HG02852 (cell line): ENCODE measurements around the gene MYOD1.

Experiments used
- ATAC-seq: cut with Tn5 transposase; IDR thresholded peaks from one replicate; pipeline ENCODE4 v1.9.1; 2021; ENCODE audit warnings: mild to moderate bottlenecking, moderate library complexity; ENCODE audit not compliant: unreplicated experiment

MYOD1 gene

GRCh38 chr11:17768547-17768946 lies 49.2 kb downstream of the MYOD1 start:
- no peak for ATAC-seq

DNA sequence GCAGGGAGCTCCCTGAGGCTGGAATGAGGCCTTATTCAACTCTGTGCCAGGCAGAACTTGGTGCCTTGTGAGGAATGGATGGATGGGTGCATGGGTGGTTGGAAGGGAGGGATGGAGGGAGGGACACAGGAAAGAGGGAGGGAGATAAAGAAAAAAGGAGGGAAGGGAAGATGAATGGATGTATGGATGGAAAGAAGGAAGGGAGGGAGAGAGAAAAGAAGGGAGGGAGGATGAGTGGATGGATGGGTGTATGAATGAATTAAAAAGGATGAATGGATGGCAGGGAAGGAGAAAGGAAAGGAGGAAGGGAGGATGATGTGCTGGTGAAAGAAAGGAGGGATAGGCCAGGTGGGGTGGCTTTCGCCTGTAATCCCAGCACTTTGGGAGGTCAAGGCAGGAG lies 49.8 kb downstream of the MYOD1 start:
- no peak for ATAC-seq

DNA sequence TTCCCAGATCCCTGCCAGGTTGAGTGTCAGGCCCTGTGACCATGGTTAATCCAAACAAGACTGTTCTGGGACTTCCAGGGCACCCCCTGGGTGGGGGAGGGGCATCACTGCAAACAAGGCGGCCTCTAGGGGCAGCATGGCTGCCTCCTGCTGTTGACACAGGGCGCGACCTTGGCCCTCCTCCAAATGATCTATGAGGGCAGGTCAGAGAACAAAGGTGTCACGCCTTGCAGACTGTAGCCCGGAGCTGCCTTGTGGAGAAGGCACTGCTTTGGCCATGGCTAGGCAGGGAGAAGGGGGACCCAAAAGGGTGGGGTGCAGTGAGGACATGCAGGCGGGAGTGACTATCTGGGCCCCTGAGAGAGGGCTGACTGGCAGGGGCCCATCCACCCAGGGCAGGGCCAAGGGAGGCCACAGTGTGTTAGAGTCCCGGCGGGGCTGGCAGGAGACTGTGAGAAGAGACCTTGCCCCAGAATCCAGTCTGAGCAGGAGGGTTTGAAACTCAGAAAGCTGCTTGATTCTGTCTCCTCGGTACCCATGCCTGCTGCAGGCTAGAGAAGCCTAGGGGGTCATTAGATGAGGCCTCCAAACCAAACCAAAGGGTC lies 50.8 kb downstream of the MYOD1 start:
- no peak for ATAC-seq

- ATAC-seq, result no peak
Observed at GRCh38 chr11:17770917-17771316, 51.5 kb downstream of the MYOD1 start.

GRCh38 chr11:17771415-17771814 lies 52.0 kb downstream of the MYOD1 start:
- no peak for ATAC-seq
